ENCODE measurements around the gene PNRC1.

GRCh38 chr6:89071036-89071435 lies 9.5 kb upstream of the PNRC1 start:
- TF ChIP-seq POLR2A (IDR thresholded peaks at IDR 0.05) (no peak), CTCF (IDR thresholded peaks at IDR 0.05) (no peak)
